ENCODE measurements around the gene EP300.

The EP300 gene

GRCh38 chr22:41110968-41111367, 18.6 kb downstream of the EP300 start:
- Histone ChIP-seq H3K4me2 (ENCODE audit: low read length) (no peak overlapping the region), H3K4me1 (ENCODE audit: control insufficient read depth, low read length) (no peaks in the 10 kb centered on the region), H3K27ac (ENCODE audit: low read depth, low read length) (no peak overlapping the region), H3K9me2 (replicated peaks; ENCODE audit: control insufficient read depth, low read length) (no peaks in the 10 kb centered on the region), H3K9me3 (ENCODE audit: control insufficient read depth, insufficient read depth, low read length) (no peaks in the 10 kb centered on the region), H3K79me2 (ENCODE audit: control insufficient read depth, low read length) (peaks cover 99% of the 10 kb centered on the region), H3K4me3 (ENCODE audit: low read length) (no peak overlapping the region), H4K20me1 (ENCODE audit: control insufficient read depth, insufficient read depth, low read depth, low read length) (peaks cover 11% of the 10 kb centered on the region), H3F3A (ENCODE audit: control insufficient read depth, insufficient read depth) (peaks cover 3% of the 10 kb centered on the region; the same call in 1 of the 2 replicates), H3K36me3 (ENCODE audit: control insufficient read depth, low read length) (peaks cover 38% of the 10 kb centered on the region), H3K27me3 (ENCODE audit: control insufficient read depth, low read length) (no peaks in the 10 kb centered on the region)
- TF ChIP-seq CTCF (IDR thresholded peaks at IDR 0.05; ENCODE audit: low read depth, low read length, poor library complexity, severe bottlenecking) = no peak
- no peak for TF ChIP-seq EZH2phosphoT487 (IDR thresholded peaks at IDR 0.05; ENCODE audit: borderline replicate concordance, low read length)

GRCh38 chr22:41116342-41116741, 23.9 kb downstream of the EP300 start:
- Histone ChIP-seq H3K4me1 (ENCODE audit: control insufficient read depth, low read length) (no peaks in the 10 kb centered on the region), H3F3A (ENCODE audit: control insufficient read depth, insufficient read depth) (no peaks in the 10 kb centered on the region), H4K20me1 (ENCODE audit: control insufficient read depth, insufficient read depth, low read depth, low read length) (peaks cover 15% of the 10 kb centered on the region; the same call in 1 of the 2 replicates), H3K36me3 (ENCODE audit: control insufficient read depth, low read length) (peaks cover 62% of the 10 kb centered on the region), H3K4me3 (ENCODE audit: low read length) (no peak overlapping the region), H3K27ac (ENCODE audit: low read depth, low read length) (no peak overlapping the region), H3K4me2 (ENCODE audit: low read length) (no peak overlapping the region), H3K79me2 (ENCODE audit: control insufficient read depth, low read length) (peaks cover 98% of the 10 kb centered on the region), H3K9me3 (ENCODE audit: control insufficient read depth, insufficient read depth, low read length) (no peaks in the 10 kb centered on the region), H3K27me3 (ENCODE audit: control insufficient read depth, low read length) (no peaks in the 10 kb centered on the region), H3K9me2 (replicated peaks; ENCODE audit: control insufficient read depth, low read length) (no peaks in the 10 kb centered on the region)
- no peak for TF ChIP-seq EZH2phosphoT487 (IDR thresholded peaks at IDR 0.05; ENCODE audit: borderline replicate concordance, low read length)
- no peak for TF ChIP-seq CTCF (IDR thresholded peaks at IDR 0.05; ENCODE audit: low read depth, low read length, poor library complexity, severe bottlenecking)

- H3K4me3 ChIP-seq (ENCODE audit: low read length) = no peak overlapping the region
- H3K4me1 ChIP-seq (ENCODE audit: control insufficient read depth, low read length) = no peaks in the 10 kb centered on the region
- no peak overlapping the region for H3K27ac ChIP-seq (ENCODE audit: low read depth, low read length)
- H3K36me3 ChIP-seq (ENCODE audit: control insufficient read depth, low read length) = peaks cover 68% of the 10 kb centered on the region
- peaks cover 15% of the 10 kb centered on the region; the same call in 1 of the 2 replicates for H4K20me1 ChIP-seq (ENCODE audit: control insufficient read depth, insufficient read depth, low read depth, low read length)
- H3K4me2 ChIP-seq (ENCODE audit: low read length) = no peak overlapping the region
- H3K9me2 ChIP-seq (replicated peaks; ENCODE audit: control insufficient read depth, low read length) = no peaks in the 10 kb centered on the region
- H3K79me2 ChIP-seq (ENCODE audit: control insufficient read depth, low read length) = peaks cover 97% of the 10 kb centered on the region
- no peak for TF ChIP-seq EZH2phosphoT487 (IDR thresholded peaks at IDR 0.05; ENCODE audit: borderline replicate concordance, low read length)
- no peak for TF ChIP-seq CTCF (IDR thresholded peaks at IDR 0.05; ENCODE audit: low read depth, low read length, poor library complexity, severe bottlenecking)
- no peaks in the 10 kb centered on the region for H3F3A ChIP-seq (ENCODE audit: control insufficient read depth, insufficient read depth)
- no peaks in the 10 kb centered on the region for H3K9me3 ChIP-seq (ENCODE audit: control insufficient read depth, insufficient read depth, low read length)
- H3K27me3 ChIP-seq (ENCODE audit: control insufficient read depth, low read length) = no peaks in the 10 kb centered on the region
Measured at GRCh38 chr22:41117127-41117965, 25.0 kb downstream of the EP300 start.
